ENCODE data around the gene CRTC3. TPM values are rescaled to one million over a fixed set of nuclear protein-coding genes. Genes with fewer than 3 reads are reported as not detected.

Gene CRTC3
- total and polyA plus RNA-seq, 2 of the 4 experiments (the other 2 are of a cell fraction) = 4.7 to 14.8 TPM

DNA sequence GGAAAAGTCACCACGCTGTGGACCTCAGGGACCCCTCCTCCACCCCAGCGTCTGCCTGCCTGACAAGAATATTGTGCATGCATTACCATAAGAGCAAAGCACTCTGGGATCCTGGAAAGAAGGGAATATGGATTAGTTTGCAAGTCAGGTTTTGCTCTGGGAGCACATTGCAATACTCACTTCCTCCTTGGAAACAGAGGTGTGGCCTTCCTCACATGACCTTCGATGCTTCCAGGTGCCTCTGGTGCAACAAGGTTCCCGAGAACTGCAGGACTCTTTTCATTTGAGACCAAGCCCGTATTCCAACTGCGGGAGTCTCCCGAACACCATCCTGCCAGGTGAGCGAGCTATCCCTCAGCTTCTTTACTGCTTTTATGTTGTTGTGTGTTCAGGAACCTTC, 111.1 kb downstream of the CRTC3 start:
- H4K5ac ChIP-seq (ENCODE audit: low read depth, low read length) = no peak overlapping the region
- intact Hi-C loops (cut with micrococcal nuclease) = no loop called here
- in situ Hi-C loops (cut with MboI; ENCODE audit: low sequenced_read_pairs) = loop anchor here (5.0 to 10.0 kb wide), 2 partner anchors 54 to 246 kb away; no protein-coding TSS in a partner anchor
- no peaks in the 10 kb centered on the region for H4K20me1 ChIP-seq (ENCODE audit: insufficient read depth, low read length)
- H2BK20ac ChIP-seq (ENCODE audit: low read depth, low read length) = no peak overlapping the region
- no peak overlapping the region for H2AK5ac ChIP-seq (ENCODE audit: low read depth, low read length)
- no peak for ATAC-seq (ENCODE audit: low read depth)
- no TSS peak for BruUV-seq (replicated peaks)
- no peaks in the 10 kb centered on the region for H3K4me1 ChIP-seq (ENCODE audit: control insufficient read depth, insufficient read depth, low read length)
- DNase-seq = no peak
- TF ChIP-seq MAFK (IDR thresholded peaks at IDR 0.05; ENCODE audit: low read depth, low read length) (no peak), FOS (IDR thresholded peaks at IDR 0.05; ENCODE audit: low read depth, low read length) (no peak), CHD1 (IDR thresholded peaks at IDR 0.05; ENCODE audit: low read depth, low read length) (no peak), RCOR1 (IDR thresholded peaks at IDR 0.05; ENCODE audit: insufficient replicate concordance, low read length) (no peak)
- TF ChIP-seq, protein P1, sequence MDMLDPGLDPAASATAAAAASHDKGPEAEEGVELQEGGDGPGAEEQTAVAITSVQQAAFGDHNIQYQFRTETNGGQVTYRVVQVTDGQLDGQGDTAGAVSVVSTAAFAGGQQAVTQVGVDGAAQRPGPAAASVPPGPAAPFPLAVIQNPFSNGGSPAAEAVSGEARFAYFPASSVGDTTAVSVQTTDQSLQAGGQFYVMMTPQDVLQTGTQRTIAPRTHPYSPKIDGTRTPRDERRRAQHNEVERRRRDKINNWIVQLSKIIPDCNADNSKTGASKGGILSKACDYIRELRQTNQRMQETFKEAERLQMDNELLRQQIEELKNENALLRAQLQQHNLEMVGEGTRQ (IDR thresholded peaks at IDR 0.05; ENCODE audit: low read depth, low read length) = no peak
- peaks cover 43% of the 10 kb centered on the region for H3K36me3 ChIP-seq (ENCODE audit: control insufficient read depth, insufficient read depth, low read length)
- H3K9me3 ChIP-seq (ENCODE audit: control insufficient read depth, insufficient read depth, low read length) = no peaks in the 10 kb centered on the region
- no peak overlapping the region for H3K14ac ChIP-seq (replicated peaks; ENCODE audit: low read depth, low read length)
- no peak overlapping the region for H4K91ac ChIP-seq (ENCODE audit: insufficient read depth, low read depth, low read length)
- no peak overlapping the region for H2AK9ac ChIP-seq (replicated peaks; ENCODE audit: low read depth, low read length, poor library complexity)
- H2BK15ac ChIP-seq (ENCODE audit: low read depth, low read length) = no peak overlapping the region
- no peak overlapping the region for H3K4me2 ChIP-seq (ENCODE audit: low read depth, low read length)
- ChIA-PET CTCF (interaction anchor here (1.0 kb wide), 1 partner anchor 245 kb away, joined by 3 read pairs; no protein-coding TSS in a partner anchor), POLR2A (ENCODE audit: unreplicated experiment) (no interaction called here)
- dilution Hi-C loops (cut with HindIII; ENCODE audit: low sequenced_read_pairs, unreplicated experiment) = no loop called here
- 100% methylated on average over 1 of the region's 8 CpGs; no CpG with 5 or more reads in 1 of the 2 experiments for WGBS, 2 experiments (ENCODE audit: extremely low coverage in 2 of 2, insufficient read length in 1 of 2)
- H3K18ac ChIP-seq (ENCODE audit: low read depth, low read length) = no peak overlapping the region
- no peak overlapping the region for H2AFZ ChIP-seq (replicated peaks; ENCODE audit: low read length, poor library complexity)
- H3K56ac ChIP-seq (ENCODE audit: extremely low read depth, insufficient read depth, low read length) = no peak overlapping the region
- no peak overlapping the region for H3K4me3 ChIP-seq (ENCODE audit: insufficient read depth, low read depth, low read length)
- H3K79me1 ChIP-seq (ENCODE audit: low read depth in 1 of 2, low read length in 2 of 2) = no peaks in the 10 kb centered on the region
- H3K9me1 ChIP-seq (ENCODE audit: insufficient read depth, low read length) = no peaks in the 10 kb centered on the region
- H3K4ac ChIP-seq (ENCODE audit: low read depth, low read length) = no peak overlapping the region
- no peak overlapping the region for H2BK5ac ChIP-seq (ENCODE audit: low read depth, low read length, poor library complexity, severe bottlenecking)
- H2BK120ac ChIP-seq (ENCODE audit: low read depth, low read length) = no peak overlapping the region
- no peak overlapping the region for H3K23ac ChIP-seq (ENCODE audit: low read depth, low read length)
- H4K8ac ChIP-seq (ENCODE audit: low read depth in 2 of 2, low read length in 2 of 2) = no peak overlapping the region
- H3K9ac ChIP-seq (ENCODE audit: low read depth, low read length) = no peak overlapping the region
- H3K27me3 ChIP-seq (ENCODE audit: control insufficient read depth, insufficient read depth, low read length) = no peaks in the 10 kb centered on the region
- H3K27ac ChIP-seq (ENCODE audit: insufficient read depth, low read length) = no peak overlapping the region
